ENCODE data around the gene SMAD6.

Gene SMAD6

GRCh38 chr15:66675446-66675845, 26.6 kb upstream of the SMAD6 start:
- no peak for TF ChIP-seq CTCF (IDR thresholded peaks at IDR 0.05; ENCODE audit: borderline replicate concordance, insufficient read depth, low read depth, low read length)
- H3K4me3 ChIP-seq (ENCODE audit: low read depth, low read length) = no peak overlapping the region

- no peak for TF ChIP-seq CTCF (IDR thresholded peaks at IDR 0.05; ENCODE audit: borderline replicate concordance, insufficient read depth, low read depth, low read length)
- no peak overlapping the region for H3K4me3 ChIP-seq (ENCODE audit: low read depth, low read length)
Measured at GRCh38 chr15:66677336-66677735, 24.7 kb upstream of the SMAD6 start.

GRCh38 chr15:66679061-66679656, 22.9 kb upstream of the SMAD6 start:
- TF ChIP-seq CTCF (IDR thresholded peaks at IDR 0.05; ENCODE audit: borderline replicate concordance, insufficient read depth, low read depth, low read length) = no peak
- no peak overlapping the region for H3K4me3 ChIP-seq (ENCODE audit: low read depth, low read length)

- H3K4me3 ChIP-seq (ENCODE audit: low read depth, low read length) = no peak overlapping the region
- no peak for TF ChIP-seq CTCF (IDR thresholded peaks at IDR 0.05; ENCODE audit: borderline replicate concordance, insufficient read depth, low read depth, low read length)
Measured at GRCh38 chr15:66679657-66680108, 22.4 kb upstream of the SMAD6 start.

GRCh38 chr15:66680502-66680901, 21.5 kb upstream of the SMAD6 start:
- TF ChIP-seq CTCF (IDR thresholded peaks at IDR 0.05; ENCODE audit: borderline replicate concordance, insufficient read depth, low read depth, low read length) = no peak
- H3K4me3 ChIP-seq (ENCODE audit: low read depth, low read length) = no peak overlapping the region

- H3K4me3 ChIP-seq (ENCODE audit: low read depth, low read length) = no peak overlapping the region
- no peak for TF ChIP-seq CTCF (IDR thresholded peaks at IDR 0.05; ENCODE audit: borderline replicate concordance, insufficient read depth, low read depth, low read length)
Measured at GRCh38 chr15:66681395-66681794, 20.6 kb upstream of the SMAD6 start.

- no peak for TF ChIP-seq CTCF (IDR thresholded peaks at IDR 0.05; ENCODE audit: borderline replicate concordance, insufficient read depth, low read depth, low read length)
- no peak overlapping the region for H3K4me3 ChIP-seq (ENCODE audit: low read depth, low read length)
Measured at GRCh38 chr15:66682246-66682645, 19.8 kb upstream of the SMAD6 start.

All from GM12875 (cell line).